GM12892 (cell line): Measurements from ENCODE around the gene RAB4B.
"Not testable (repeated sequence)": the region's sequence is repeated elsewhere in the genome, so short reads cannot be mapped to it uniquely, and the experiment has no call there.

Experiments used
- POLR2A ChIP-seq: IDR thresholded peaks from 2 replicates; pipeline ENCODE4 v1.6.1; 2011; ENCODE audit warnings: low read depth, low read length, control low read depth
- POLR2AphosphoS5 ChIP-seq: IDR thresholded peaks from 2 replicates; pipeline ENCODE4 v1.6.1; 2011; ENCODE audit warnings: low read depth, low read length, control low read depth

DNA sequence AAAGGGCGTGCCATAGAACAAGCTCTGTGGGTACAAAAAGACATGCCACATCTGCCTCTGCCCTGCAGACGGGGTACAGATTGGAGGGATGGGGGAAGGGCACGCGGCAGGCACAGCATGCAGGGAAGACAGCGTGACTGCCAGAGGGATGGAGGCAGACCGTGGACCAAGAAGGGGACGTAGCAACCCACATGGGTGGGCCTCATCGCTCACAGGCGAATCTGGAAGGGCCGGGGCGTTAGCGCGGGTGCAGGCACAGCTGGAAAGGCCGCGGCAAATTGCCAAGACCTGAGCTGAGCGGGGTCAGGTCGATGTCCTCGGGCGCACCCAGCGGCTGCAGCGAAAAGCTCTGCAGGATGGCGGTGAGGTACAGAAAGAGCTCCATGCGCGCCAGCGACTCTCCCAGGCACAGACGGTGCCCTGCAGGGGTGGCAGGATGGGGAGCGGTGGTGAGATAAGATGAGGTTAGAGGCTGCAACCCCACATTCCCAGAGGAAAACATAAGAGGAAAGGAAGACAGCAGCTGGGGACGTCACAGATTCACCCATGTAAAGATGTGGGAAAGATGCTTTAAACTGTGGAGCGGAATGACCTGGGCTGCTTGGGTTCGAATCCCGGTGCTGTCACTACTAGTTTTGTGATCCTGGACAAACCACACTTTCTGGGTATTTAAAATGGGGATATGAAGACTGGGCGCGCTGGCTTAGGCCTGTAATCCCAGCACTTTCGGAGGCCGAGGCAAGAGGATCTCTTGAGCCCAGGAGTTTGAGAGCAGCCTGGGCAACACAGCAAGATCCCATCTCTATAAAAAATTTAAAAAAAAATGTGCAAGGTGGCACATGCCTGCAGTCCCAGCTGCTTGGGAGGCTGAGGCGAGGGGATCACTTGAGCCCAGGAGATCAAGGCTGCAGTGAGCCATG, 40.7 kb downstream of the RAB4B start:
- not testable (repeated sequence) for TF ChIP-seq POLR2AphosphoS5, POLR2A
